Natural killer cell treated with Interleukin-12 subunit alpha and Interleukin-12 subunit beta and Interleukin-15 and Interleukin-18, amount 100 ng/mL, for 72 hours (primary cell): Measurements from ENCODE around the gene SLC26A8. TPM values are rescaled to one million over a fixed set of nuclear protein-coding genes. Genes with fewer than 3 reads are reported as not detected.
"Not testable (repeated sequence)": the region's sequence is repeated elsewhere in the genome, so short reads cannot be mapped to it uniquely, and the experiment has no call there.

Experiments
- ATAC-seq, 2 donors: fragments of 150-1000 bp; cut with Tn5 transposase in 1 of 2; sonication (Bioruptor Pico), chemical (Tn5 transposase) in 1 of 2; 2 replicates each; pipeline ENCODE4 v1.10.0; 2021
- DNase-seq: peaks from one replicate; pipeline ENCODE4 v3.0.0; 2022; ENCODE audit warnings: low spot score
- H3K27ac Mint-ChIP-seq, 2 donors: 1 replicate in 1 of 2; 2 replicates in 1 of 2; pipeline ENCODE4 v1.8.0; 2022; ENCODE audit warnings: mixed read lengths in 2 of 2, mild to moderate bottlenecking in 1 of 2, moderate library complexity in 1 of 2
- H3K27me3 Mint-ChIP-seq, 2 donors: 1 replicate in 1 of 2; 2 replicates in 1 of 2; pipeline ENCODE4 v1.8.0; 2022; ENCODE audit warnings: mixed read lengths in 2 of 2
- H3K36me3 Mint-ChIP-seq: one replicate; pipeline ENCODE4 v1.8.0; 2022; ENCODE audit warnings: mixed read lengths
- H3K4me1 Mint-ChIP-seq, 2 donors: 1 replicate in 1 of 2; 2 replicates in 1 of 2; pipeline ENCODE4 v1.8.0; 2022; ENCODE audit warnings: low read depth in 2 of 2, mixed read lengths in 2 of 2, mild to moderate bottlenecking in 1 of 2
- H3K4me3 Mint-ChIP-seq: one replicate; pipeline ENCODE4 v1.8.0; 2022; ENCODE audit warnings: mixed read lengths
- H3K9me3 Mint-ChIP-seq: 2 replicates; pipeline ENCODE4 v1.8.0; 2022; ENCODE audit warnings: mixed read lengths
- total RNA-seq, 2 donors: library from RNA; stranded (reverse); gene quantifications; one replicate each; pipeline ENCODE4 v1.2.3, GENCODE V29; 2022

Gene SLC26A8
- total RNA-seq, 2 donors from 2014 or later: 0.33 TPM; not detected in 1

- DNase-seq: no peak
- Mint-ChIP-seq H3K27ac (peak overlapping the region; percentile 37 to 56), H3K36me3 (no peaks in the 10 kb centered on the region), H3K27me3 (no peaks in the 10 kb centered on the region), H3K9me3 (no peaks in the 10 kb centered on the region), H3K4me1 (peaks cover 46 to 66% of the 10 kb centered on the region in 2 donors), H3K4me3 (peak overlapping the region; percentile 54)
- peak; percentile 66 to 69 for ATAC-seq
Observed at GRCh38 chr6:36038120-36038876, 13.9 kb upstream of the SLC26A8 start.

- Mint-ChIP-seq H3K27me3 (no peaks in the 10 kb centered on the region), H3K9me3 (no peaks in the 10 kb centered on the region), H3K4me3 (peak overlapping the region; percentile 40), H3K27ac (peak overlapping the region; percentile 2 to 15), H3K36me3 (no peaks in the 10 kb centered on the region), H3K4me1 (peaks cover 52 to 66% of the 10 kb centered on the region in 2 donors)
- ATAC-seq: no peak
- no peak for DNase-seq
Observed at GRCh38 chr6:36035225-36035624, 10.8 kb upstream of the SLC26A8 start.

GRCh38 chr6:36034441-36034840, 10.0 kb upstream of the SLC26A8 start:
- no peak for ATAC-seq
- H3K4me1 Mint-ChIP-seq: peaks cover 57 to 68% of the 10 kb centered on the region in 2 donors
- no peak for DNase-seq
- H3K27me3 Mint-ChIP-seq: no peaks in the 10 kb centered on the region
- no peaks in the 10 kb centered on the region for H3K36me3 Mint-ChIP-seq
- H3K4me3 Mint-ChIP-seq: no peak overlapping the region
- H3K9me3 Mint-ChIP-seq: no peaks in the 10 kb centered on the region
- H3K27ac Mint-ChIP-seq: peak overlapping the region in 1 of 2 donors; percentile 36

DNA sequence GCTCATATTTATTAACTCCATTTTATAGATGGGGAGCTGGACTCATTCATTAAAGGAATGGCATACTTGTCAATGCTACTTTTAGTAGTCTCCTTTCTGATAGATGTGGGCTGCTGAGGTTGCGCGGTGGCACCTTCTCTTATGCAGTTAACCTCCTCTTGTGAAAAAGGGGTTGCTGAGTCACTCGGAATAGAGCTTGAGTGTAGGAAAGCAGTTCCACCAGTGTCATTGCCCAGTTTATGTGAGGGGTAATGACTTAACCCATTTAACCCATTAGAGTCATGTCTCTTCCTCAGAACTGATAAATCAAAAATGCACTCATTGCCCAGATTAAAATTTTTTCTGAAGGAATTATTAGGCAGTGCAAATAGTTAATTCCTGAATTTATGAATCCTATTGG, 9.5 kb upstream of the SLC26A8 start:
- DNase-seq: peak; percentile 71
- no peaks in the 10 kb centered on the region for H3K27me3 Mint-ChIP-seq
- peaks cover 2% of the 10 kb centered on the region for H3K36me3 Mint-ChIP-seq
- H3K9me3 Mint-ChIP-seq: no peaks in the 10 kb centered on the region
- ATAC-seq: peak; percentile 84 to 87
- H3K4me3 Mint-ChIP-seq: peak overlapping the region; percentile 56
- peaks cover 56 to 67% of the 10 kb centered on the region in 2 donors for H3K4me1 Mint-ChIP-seq
- H3K27ac Mint-ChIP-seq: peak overlapping the region; percentile 36 to 71

- H3K36me3 Mint-ChIP-seq, H3K4me3 Mint-ChIP-seq, H3K9me3 Mint-ChIP-seq, H3K27me3 Mint-ChIP-seq, ATAC-seq, DNase-seq: not testable (repeated sequence)
- H3K27ac Mint-ChIP-seq: peak overlapping the region; percentile 36 to 71
- peaks cover 52 to 61% of the 10 kb centered on the region in 2 donors for H3K4me1 Mint-ChIP-seq
Observed at GRCh38 chr6:36033144-36033543, 8.7 kb upstream of the SLC26A8 start.

DNA sequence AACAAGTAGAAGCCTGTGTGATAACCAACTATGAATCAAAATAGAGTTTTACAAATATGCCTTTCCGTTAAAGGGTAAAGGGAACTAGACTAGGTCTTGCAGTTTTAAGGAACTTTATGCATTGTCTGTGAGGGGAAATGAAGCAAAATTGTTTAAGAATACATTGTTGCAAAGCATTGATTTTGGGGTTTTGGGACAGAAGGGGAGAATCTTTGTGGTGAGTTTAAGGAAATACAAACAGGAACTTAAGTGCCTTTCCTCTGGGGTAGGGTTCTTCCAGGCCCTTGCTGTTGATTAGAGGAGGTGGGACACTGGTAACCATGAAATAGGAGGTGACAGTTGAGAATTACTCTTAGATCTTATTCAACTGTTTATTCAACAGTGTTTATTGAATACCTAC, 7.8 kb upstream of the SLC26A8 start:
- Mint-ChIP-seq H3K4me3 (peak overlapping the region; percentile 50), H3K4me1 (peaks cover 48 to 52% of the 10 kb centered on the region in 2 donors), H3K9me3 (no peaks in the 10 kb centered on the region), H3K36me3 (peaks cover 5% of the 10 kb centered on the region), H3K27me3 (no peaks in the 10 kb centered on the region), H3K27ac (peak overlapping the region in 1 of 2 donors; percentile 71)
- DNase-seq (no peak), ATAC-seq (no peak)

DNA sequence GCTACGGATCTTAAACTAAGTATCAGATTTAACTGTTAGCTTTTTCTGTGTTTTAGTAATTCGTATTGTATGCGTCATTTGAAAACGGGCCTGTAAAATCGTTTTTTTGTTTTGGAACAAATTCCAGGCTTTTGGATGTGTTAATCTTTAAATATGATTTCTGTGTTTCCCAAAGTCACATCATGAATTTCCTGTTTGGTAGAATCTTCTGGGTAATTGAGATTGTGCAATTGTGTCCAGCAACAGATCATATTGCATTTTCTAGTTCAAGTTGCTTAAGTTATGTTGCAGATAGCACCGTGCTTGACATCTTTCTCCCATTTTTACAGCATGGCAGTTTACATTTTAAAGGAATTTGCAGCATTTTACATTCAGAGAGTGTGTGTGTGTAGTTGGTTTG, 5.0 kb upstream of the SLC26A8 start:
- H3K27ac Mint-ChIP-seq: peak overlapping the region; percentile 88 to 99
- ATAC-seq: no peak

GRCh38 chr6:36028877-36029324, 4.5 kb upstream of the SLC26A8 start:
- Mint-ChIP-seq H3K4me1 (peaks cover 36 to 41% of the 10 kb centered on the region in 2 donors), H3K27ac (peak overlapping the region; percentile 88 to 99)
- peak; percentile 40 to 64 for ATAC-seq

More for the DNA sequence above, 5.0 kb upstream of the SLC26A8 start:
- H3K27me3 Mint-ChIP-seq: peaks cover 12% of the 10 kb centered on the region in 2 donors
- H3K9me3 Mint-ChIP-seq: no peaks in the 10 kb centered on the region
- peaks cover 40 to 41% of the 10 kb centered on the region in 2 donors for H3K4me1 Mint-ChIP-seq
- H3K36me3 Mint-ChIP-seq: peaks cover 5% of the 10 kb centered on the region
- DNase-seq: no peak
- peak overlapping the region; percentile 94 for H3K4me3 Mint-ChIP-seq

GRCh38 chr6:36028088-36028876, 3.8 kb upstream of the SLC26A8 start:
- H3K9me3 Mint-ChIP-seq: no peaks in the 10 kb centered on the region
- H3K4me1 Mint-ChIP-seq: peaks cover 30 to 38% of the 10 kb centered on the region in 2 donors
- ATAC-seq (peak; percentile 13 to 27), DNase-seq (no peak)
- peak overlapping the region; percentile 88 to 99 for H3K27ac Mint-ChIP-seq
- H3K36me3 Mint-ChIP-seq: peaks cover 5% of the 10 kb centered on the region
- peaks cover 18 to 20% of the 10 kb centered on the region in 2 donors for H3K27me3 Mint-ChIP-seq
- peak overlapping the region; percentile 94 for H3K4me3 Mint-ChIP-seq

More at GRCh38 chr6:36028877-36029324, 4.5 kb upstream of the SLC26A8 start:
- peaks cover 5% of the 10 kb centered on the region for H3K36me3 Mint-ChIP-seq
- H3K27me3 Mint-ChIP-seq: peaks cover 14 to 15% of the 10 kb centered on the region in 2 donors
- H3K4me3 Mint-ChIP-seq: peak overlapping the region; percentile 94
- H3K9me3 Mint-ChIP-seq: no peaks in the 10 kb centered on the region
- peak; percentile 82 for DNase-seq

- peak; percentile 96 to 98 for ATAC-seq
- H3K9me3 Mint-ChIP-seq: no peaks in the 10 kb centered on the region
- H3K4me3 Mint-ChIP-seq: peak within 1 kb of the TSS; percentile 94
- peaks cover 5% of the 10 kb centered on the region for H3K36me3 Mint-ChIP-seq
- DNase-seq: peak; percentile 98
- H3K27me3 Mint-ChIP-seq: peaks cover 18 to 20% of the 10 kb centered on the region in 2 donors
- H3K4me1 Mint-ChIP-seq: peaks cover 25 to 37% of the 10 kb centered on the region in 2 donors
- peak within 1 kb of the TSS; percentile 88 to 99 for H3K27ac Mint-ChIP-seq
Observed at GRCh38 chr6:36027501-36028087, 3.2 kb upstream of the SLC26A8 start, which contains the start of gene MAPK14. Gene MAPK14, plus strand, starts transcription at chr6:36027808. Its CDS starts 350 bp downstream, at chr6:36028158.

GRCh38 chr6:36025932-36026327, 1.5 kb upstream of the SLC26A8 start:
- Mint-ChIP-seq H3K27me3 (peaks cover 18 to 20% of the 10 kb centered on the region in 2 donors), H3K4me3 (no peak overlapping the region), H3K9me3 (no peaks in the 10 kb centered on the region), H3K36me3 (peaks cover 5% of the 10 kb centered on the region), H3K27ac (peak overlapping the region in 1 of 2 donors; percentile 11), H3K4me1 (peaks cover 13 to 25% of the 10 kb centered on the region in 2 donors)
- DNase-seq: no peak
- no peak for ATAC-seq

DNA sequence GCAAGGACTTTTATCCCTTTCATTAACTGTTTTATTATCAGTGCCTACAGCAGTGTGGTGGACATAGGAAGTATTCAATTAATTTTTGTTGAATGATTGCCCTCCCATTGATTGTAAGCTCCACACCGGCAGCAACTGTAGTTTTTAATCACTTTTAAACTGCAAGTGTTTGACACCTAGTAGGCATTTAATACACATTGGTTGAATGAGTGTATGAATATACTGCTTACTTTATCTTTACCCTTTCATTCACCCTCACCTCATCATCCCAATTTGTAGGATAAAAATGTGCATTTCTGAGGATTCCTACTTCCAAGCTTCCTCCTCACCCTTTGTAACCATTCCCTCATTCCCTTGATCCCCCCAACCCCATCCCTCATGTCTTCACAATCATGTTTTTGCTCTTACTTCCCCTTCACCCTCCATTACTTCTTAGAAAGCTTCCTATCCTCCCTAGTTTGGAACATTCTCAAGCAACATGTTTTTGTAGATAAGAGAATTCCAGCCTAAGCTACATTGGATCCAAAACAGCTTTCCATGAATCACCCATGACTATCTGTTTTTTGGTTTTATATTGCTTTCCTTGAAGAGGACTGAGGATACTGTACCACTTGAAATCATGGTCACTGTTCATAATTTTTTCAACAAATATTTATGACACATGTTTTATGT, 955 bp upstream of the SLC26A8 start:
- H3K36me3 Mint-ChIP-seq: peaks cover 5% of the 10 kb centered on the region
- peaks cover 18 to 20% of the 10 kb centered on the region in 2 donors for H3K27me3 Mint-ChIP-seq
- peak overlapping the region in 1 of 2 donors; percentile 11 for H3K27ac Mint-ChIP-seq
- ATAC-seq (no peak), DNase-seq (no peak)
- no peak overlapping the region for H3K4me3 Mint-ChIP-seq
- H3K9me3 Mint-ChIP-seq: no peaks in the 10 kb centered on the region
- peaks cover 13 to 23% of the 10 kb centered on the region in 2 donors for H3K4me1 Mint-ChIP-seq

DNA sequence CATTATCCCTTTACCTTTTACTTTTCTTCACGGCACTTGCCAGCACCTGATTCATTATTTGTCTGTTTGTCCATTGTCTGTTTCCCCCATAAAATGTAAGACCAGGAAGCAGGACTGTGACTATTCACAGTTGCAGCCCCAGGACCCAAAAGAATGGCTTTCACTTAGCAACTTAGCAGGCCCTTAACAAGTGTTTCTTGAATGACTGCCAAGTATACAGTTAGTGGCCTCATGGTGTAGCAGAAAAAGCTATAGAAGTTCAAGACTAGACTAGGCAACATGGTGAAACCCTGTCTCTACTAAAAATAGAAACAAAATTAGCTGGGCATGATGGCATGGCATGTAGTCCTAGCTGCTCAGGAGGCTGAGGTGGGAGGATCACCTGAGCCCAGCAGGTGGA, 4.3 kb downstream of the SLC26A8 start:
- no peaks in the 10 kb centered on the region for H3K36me3 Mint-ChIP-seq

More for the DNA sequence above, 4.3 kb downstream of the SLC26A8 start:
- DNase-seq (no peak), ATAC-seq (no peak)
- Mint-ChIP-seq H3K9me3 (no peaks in the 10 kb centered on the region), H3K27me3 (peaks cover 17 to 18% of the 10 kb centered on the region in 2 donors), H3K27ac (no peak overlapping the region), H3K4me1 (peaks cover 0 to 7% of the 10 kb centered on the region in 2 donors), H3K4me3 (no peak overlapping the region)
